ENCODE results near the gene GRK5. TPM values are rescaled to one million over a fixed set of nuclear protein-coding genes. Genes with fewer than 3 reads are reported as not detected.

GRK5 gene
- total RNA-seq, 1 experiment from 2014 or later = 2.3 TPM

GRCh38 chr10:119291223-119291900 lies 84.0 kb downstream of the GRK5 start:
- peaks cover 9% of the 10 kb centered on the region for H3K9me3 Mint-ChIP-seq
- peaks cover 2% of the 10 kb centered on the region for H3K36me3 Mint-ChIP-seq
- TF ChIP-seq ZBTB43 (CRISPR knock-in tag; IDR thresholded peaks at IDR 0.05) = no peak
- TF ChIP-seq ZNF138 (CRISPR knock-in tag; conservative IDR thresholded peaks at IDR 0.05) = no peak
- TF ChIP-seq FOXP4 (CRISPR knock-in tag; IDR thresholded peaks at IDR 0.05) = no peak
- no peak for TF ChIP-seq TEAD1 (CRISPR knock-in tag; IDR thresholded peaks at IDR 0.05)
- no peak for TF ChIP-seq RELA (CRISPR knock-in tag; IDR thresholded peaks at IDR 0.05; ENCODE audit: borderline replicate concordance)
- no peak for TF ChIP-seq JUN (CRISPR knock-in tag; IDR thresholded peaks at IDR 0.05)
- TF ChIP-seq RORB (CRISPR knock-in tag; IDR thresholded peaks at IDR 0.05) = no peak
- no peak for TF ChIP-seq ZNF512 (CRISPR knock-in tag; IDR thresholded peaks at IDR 0.05; ENCODE audit: borderline replicate concordance)
- no peak for TF ChIP-seq PRDM15 (CRISPR knock-in tag; IDR thresholded peaks at IDR 0.05)
- no peak for TF ChIP-seq AFF4 (CRISPR knock-in tag; IDR thresholded peaks at IDR 0.05; ENCODE audit: borderline replicate concordance)
- TF ChIP-seq ZNF396 (CRISPR knock-in tag; IDR thresholded peaks at IDR 0.05; ENCODE audit: borderline replicate concordance) = no peak
- no peak for TF ChIP-seq MYBL2 (CRISPR knock-in tag; IDR thresholded peaks at IDR 0.05)
- TF ChIP-seq PREB (CRISPR knock-in tag; IDR thresholded peaks at IDR 0.05; ENCODE audit: borderline replicate concordance) = no peak
- TF ChIP-seq ZNF671 (CRISPR knock-in tag; IDR thresholded peaks at IDR 0.05) = no peak
- no peak for TF ChIP-seq E2F5 (CRISPR knock-in tag; IDR thresholded peaks at IDR 0.05)
- TF ChIP-seq ZMAT4 (CRISPR knock-in tag; IDR thresholded peaks at IDR 0.05) = no peak
- no peak for TF ChIP-seq SMAD3 (CRISPR knock-in tag; IDR thresholded peaks at IDR 0.05; ENCODE audit: borderline replicate concordance)
- TF ChIP-seq FOXJ3 (CRISPR knock-in tag; IDR thresholded peaks at IDR 0.05; ENCODE audit: borderline replicate concordance) = no peak
- H3K27ac Mint-ChIP-seq = no peak overlapping the region
- no peak overlapping the region for H3K4me3 Mint-ChIP-seq
- ChIA-PET CTCF (interaction anchor here (0.9 kb wide), 1 partner anchor 125 kb away, joined by 4 read pairs; no protein-coding TSS in a partner anchor), POLR2A (no interaction called here)
- ATAC-seq (no peak), DNase-seq (ENCODE audit: low spot score) (no peak)
- H3K27me3 Mint-ChIP-seq (ENCODE audit: low read depth) = peaks cover 3% of the 10 kb centered on the region
- H3K4me1 Mint-ChIP-seq = peaks cover 11% of the 10 kb centered on the region
